MM.1S (cell line): ENCODE data around the gene PPP1R3C.

ENCODE experiments used
- EZH2 ChIP-seq: fragments of 300-600 bp; sonication (generic); optimal IDR thresholded peaks from 2 replicates; pipeline ENCODE3; 2017; ENCODE audit warnings: low read depth, mild to moderate bottlenecking, antibody characterized with exemption, low read length, mixed read lengths
- EZH2phosphoT487 ChIP-seq: fragments of 300-600 bp; sonication (generic); IDR thresholded peaks from 2 replicates; pipeline ENCODE4 v1.6.1; 2018; ENCODE audit warnings: antibody characterized with exemption, low read length
- TF ChIP-seq, protein P1 (sequence below): fragments of 300-600 bp; sonication (generic); IDR thresholded peaks from 2 replicates; pipeline ENCODE4 v1.5.1; 2016; ENCODE audit warnings: antibody characterized with exemption, low read length, mixed read lengths

DNA sequence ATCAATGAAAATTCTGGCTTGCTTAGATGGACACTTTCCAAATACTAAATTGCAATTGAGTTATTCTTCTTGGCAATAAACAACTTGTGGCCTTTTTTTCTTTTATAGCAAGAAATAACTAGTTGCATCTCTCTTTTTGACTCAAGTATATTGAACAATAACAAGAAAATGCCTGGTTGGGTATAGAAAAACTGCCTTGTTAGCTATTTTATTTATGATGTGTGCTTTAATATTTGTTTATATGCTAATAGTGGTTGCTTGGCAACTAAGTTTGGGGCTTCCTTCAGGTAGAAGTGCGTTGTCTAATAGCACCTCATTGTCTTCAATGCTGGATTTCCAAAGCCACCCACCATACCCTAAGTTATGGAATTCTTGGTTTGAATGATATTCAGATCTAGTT is 30.1 kb upstream of the PPP1R3C start:
- TF ChIP-seq, protein P1, sequence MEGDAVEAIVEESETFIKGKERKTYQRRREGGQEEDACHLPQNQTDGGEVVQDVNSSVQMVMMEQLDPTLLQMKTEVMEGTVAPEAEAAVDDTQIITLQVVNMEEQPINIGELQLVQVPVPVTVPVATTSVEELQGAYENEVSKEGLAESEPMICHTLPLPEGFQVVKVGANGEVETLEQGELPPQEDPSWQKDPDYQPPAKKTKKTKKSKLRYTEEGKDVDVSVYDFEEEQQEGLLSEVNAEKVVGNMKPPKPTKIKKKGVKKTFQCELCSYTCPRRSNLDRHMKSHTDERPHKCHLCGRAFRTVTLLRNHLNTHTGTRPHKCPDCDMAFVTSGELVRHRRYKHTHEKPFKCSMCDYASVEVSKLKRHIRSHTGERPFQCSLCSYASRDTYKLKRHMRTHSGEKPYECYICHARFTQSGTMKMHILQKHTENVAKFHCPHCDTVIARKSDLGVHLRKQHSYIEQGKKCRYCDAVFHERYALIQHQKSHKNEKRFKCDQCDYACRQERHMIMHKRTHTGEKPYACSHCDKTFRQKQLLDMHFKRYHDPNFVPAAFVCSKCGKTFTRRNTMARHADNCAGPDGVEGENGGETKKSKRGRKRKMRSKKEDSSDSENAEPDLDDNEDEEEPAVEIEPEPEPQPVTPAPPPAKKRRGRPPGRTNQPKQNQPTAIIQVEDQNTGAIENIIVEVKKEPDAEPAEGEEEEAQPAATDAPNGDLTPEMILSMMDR = no peak
- TF ChIP-seq EZH2 = no peak
- no peak for TF ChIP-seq EZH2phosphoT487
